ENCODE measurements around the gene TWIST2. TPM values are rescaled to one million over a fixed set of nuclear protein-coding genes. Genes with fewer than 3 reads are reported as not detected.

Gene TWIST2
- total RNA-seq, 1 donor from 2014 or later: 8.4 TPM

GRCh38 chr2:238893349-238894000, 45.6 kb downstream of the TWIST2 start:
- intact Hi-C loops (cut with DNase I): no loop called here
- no peaks in the 10 kb centered on the region for H3K27me3 ChIP-seq (ENCODE audit: low read depth)
- H3K9me3 ChIP-seq: no peaks in the 10 kb centered on the region
- no peak for DNase-seq
- no peak for TF ChIP-seq CTCF (IDR thresholded peaks at IDR 0.05)
- H3K27ac ChIP-seq: no peak overlapping the region
- no peak overlapping the region for H3K4me3 ChIP-seq
- no peaks in the 10 kb centered on the region for H3K36me3 ChIP-seq
- no peak for ATAC-seq
- no peaks in the 10 kb centered on the region for H3K4me1 ChIP-seq

GRCh38 chr2:238894226-238894949, 46.5 kb downstream of the TWIST2 start:
- ATAC-seq: no peak
- no peaks in the 10 kb centered on the region for H3K9me3 ChIP-seq
- no peak for TF ChIP-seq CTCF (IDR thresholded peaks at IDR 0.05)
- H3K4me1 ChIP-seq: no peaks in the 10 kb centered on the region
- intact Hi-C loops (cut with DNase I): no loop called here
- H3K27ac ChIP-seq: no peak overlapping the region
- DNase-seq: no peak
- no peaks in the 10 kb centered on the region for H3K36me3 ChIP-seq
- no peaks in the 10 kb centered on the region for H3K27me3 ChIP-seq (ENCODE audit: low read depth)
- no peak overlapping the region for H3K4me3 ChIP-seq

- intact Hi-C loops (cut with DNase I): no loop called here
- ATAC-seq (no peak), DNase-seq (no peak)
- no peaks in the 10 kb centered on the region for H3K36me3 ChIP-seq
- H3K27me3 ChIP-seq (ENCODE audit: low read depth): no peaks in the 10 kb centered on the region
- no peak for TF ChIP-seq CTCF (IDR thresholded peaks at IDR 0.05)
- no peaks in the 10 kb centered on the region for H3K9me3 ChIP-seq
- no peak overlapping the region for H3K4me3 ChIP-seq
- H3K27ac ChIP-seq: no peak overlapping the region
- H3K4me1 ChIP-seq: no peaks in the 10 kb centered on the region
Measured at GRCh38 chr2:238894950-238895298, 47.0 kb downstream of the TWIST2 start.

- Histone ChIP-seq H3K27me3 (ENCODE audit: low read depth) (no peaks in the 10 kb centered on the region), H3K9me3 (no peaks in the 10 kb centered on the region), H3K4me1 (no peaks in the 10 kb centered on the region), H3K27ac (no peak overlapping the region), H3K36me3 (no peaks in the 10 kb centered on the region), H3K4me3 (no peak overlapping the region)
- intact Hi-C loops (cut with DNase I): no loop called here
- DNase-seq: no peak
- peak in 1 of 2 donors; percentile 2 for ATAC-seq
- TF ChIP-seq CTCF (IDR thresholded peaks at IDR 0.05): no peak
Measured at GRCh38 chr2:238895361-238895882, 47.5 kb downstream of the TWIST2 start.

GRCh38 chr2:238895891-238896600, 48.2 kb downstream of the TWIST2 start:
- TF ChIP-seq CTCF (IDR thresholded peaks at IDR 0.05): no peak
- intact Hi-C loops (cut with DNase I): no loop called here
- Histone ChIP-seq H3K27me3 (ENCODE audit: low read depth) (no peaks in the 10 kb centered on the region), H3K4me1 (no peaks in the 10 kb centered on the region), H3K27ac (no peak overlapping the region), H3K4me3 (no peak overlapping the region), H3K9me3 (no peaks in the 10 kb centered on the region), H3K36me3 (no peaks in the 10 kb centered on the region)
- ATAC-seq: peak; percentile 17 to 23
- DNase-seq: no peak
